HG03095 (cell line): Measurements from ENCODE around the gene PARD6A.
"Not testable (repeated sequence)": the region's sequence is repeated elsewhere in the genome, so short reads cannot be mapped to it uniquely, and the experiment has no call there.

Source experiments
- ATAC-seq: cut with Tn5 transposase; IDR thresholded peaks from one replicate; pipeline ENCODE4 v1.9.1; 2021; ENCODE audit warnings: moderate library complexity; ENCODE audit not compliant: unreplicated experiment

The PARD6A gene

GRCh38 chr16:67683767-67684166, 23.0 kb downstream of the PARD6A start:
- ATAC-seq = no peak

GRCh38 chr16:67685388-67686112, 24.8 kb downstream of the PARD6A start:
- ATAC-seq = no peak

GRCh38 chr16:67693517-67694285, 32.9 kb downstream of the PARD6A start:
- ATAC-seq = not testable (repeated sequence)

GRCh38 chr16:67694611-67695010, 33.9 kb downstream of the PARD6A start:
- ATAC-seq = no peak

- ATAC-seq = no peak
Observed at GRCh38 chr16:67697422-67698185, 36.8 kb downstream of the PARD6A start.

GRCh38 chr16:67699265-67699664, 38.5 kb downstream of the PARD6A start:
- ATAC-seq = no peak

GRCh38 chr16:67701420-67701819, 40.7 kb downstream of the PARD6A start:
- ATAC-seq = no peak

GRCh38 chr16:67702130-67702529, 41.4 kb downstream of the PARD6A start:
- ATAC-seq = no peak

GRCh38 chr16:67703626-67704025, 42.9 kb downstream of the PARD6A start:
- no peak for ATAC-seq

- ATAC-seq = no peak
Observed at GRCh38 chr16:67704110-67704509, 43.4 kb downstream of the PARD6A start.

GRCh38 chr16:67707210-67707609, 46.5 kb downstream of the PARD6A start:
- no peak for ATAC-seq

GRCh38 chr16:67707790-67708189, 47.0 kb downstream of the PARD6A start:
- ATAC-seq = no peak

GRCh38 chr16:67708368-67708771, 47.6 kb downstream of the PARD6A start:
- ATAC-seq = no peak

- no peak for ATAC-seq
Observed at GRCh38 chr16:67709050-67709449, 48.3 kb downstream of the PARD6A start.

GRCh38 chr16:67710607-67711006, 49.8 kb downstream of the PARD6A start:
- no peak for ATAC-seq
